NCI-H2171 (cell line): ENCODE results near the gene ELP1.
A peak's percentile ranks its signal among the peaks of the same experiment; 100 is the strongest.
"Not testable (repeated sequence)": the region's sequence is repeated elsewhere in the genome, so short reads cannot be mapped to it uniquely, and the experiment has no call there.

Experiments used
- DNase-seq: peaks from one replicate; lab custom pipeline; 2025; lab: John Stamatoyannopoulos, UW

The ELP1 gene, protein sequence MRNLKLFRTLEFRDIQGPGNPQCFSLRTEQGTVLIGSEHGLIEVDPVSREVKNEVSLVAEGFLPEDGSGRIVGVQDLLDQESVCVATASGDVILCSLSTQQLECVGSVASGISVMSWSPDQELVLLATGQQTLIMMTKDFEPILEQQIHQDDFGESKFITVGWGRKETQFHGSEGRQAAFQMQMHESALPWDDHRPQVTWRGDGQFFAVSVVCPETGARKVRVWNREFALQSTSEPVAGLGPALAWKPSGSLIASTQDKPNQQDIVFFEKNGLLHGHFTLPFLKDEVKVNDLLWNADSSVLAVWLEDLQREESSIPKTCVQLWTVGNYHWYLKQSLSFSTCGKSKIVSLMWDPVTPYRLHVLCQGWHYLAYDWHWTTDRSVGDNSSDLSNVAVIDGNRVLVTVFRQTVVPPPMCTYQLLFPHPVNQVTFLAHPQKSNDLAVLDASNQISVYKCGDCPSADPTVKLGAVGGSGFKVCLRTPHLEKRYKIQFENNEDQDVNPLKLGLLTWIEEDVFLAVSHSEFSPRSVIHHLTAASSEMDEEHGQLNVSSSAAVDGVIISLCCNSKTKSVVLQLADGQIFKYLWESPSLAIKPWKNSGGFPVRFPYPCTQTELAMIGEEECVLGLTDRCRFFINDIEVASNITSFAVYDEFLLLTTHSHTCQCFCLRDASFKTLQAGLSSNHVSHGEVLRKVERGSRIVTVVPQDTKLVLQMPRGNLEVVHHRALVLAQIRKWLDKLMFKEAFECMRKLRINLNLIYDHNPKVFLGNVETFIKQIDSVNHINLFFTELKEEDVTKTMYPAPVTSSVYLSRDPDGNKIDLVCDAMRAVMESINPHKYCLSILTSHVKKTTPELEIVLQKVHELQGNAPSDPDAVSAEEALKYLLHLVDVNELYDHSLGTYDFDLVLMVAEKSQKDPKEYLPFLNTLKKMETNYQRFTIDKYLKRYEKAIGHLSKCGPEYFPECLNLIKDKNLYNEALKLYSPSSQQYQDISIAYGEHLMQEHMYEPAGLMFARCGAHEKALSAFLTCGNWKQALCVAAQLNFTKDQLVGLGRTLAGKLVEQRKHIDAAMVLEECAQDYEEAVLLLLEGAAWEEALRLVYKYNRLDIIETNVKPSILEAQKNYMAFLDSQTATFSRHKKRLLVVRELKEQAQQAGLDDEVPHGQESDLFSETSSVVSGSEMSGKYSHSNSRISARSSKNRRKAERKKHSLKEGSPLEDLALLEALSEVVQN (N-terminal part only)

GRCh38 chr9:108933718-108934322 lies at the start of gene ELP1:
TSS of gene ELP1 (minus strand) at chr9:108934124. CDS start at chr9:108931146, 2,978 bp downstream.
- DNase-seq, result peak; percentile 94

- peak; percentile 21 for DNase-seq
These were observed 47.0 kb upstream of the ELP1 start for GRCh38 chr9:108980893-108981292.

- no peak for DNase-seq
These were observed 44.3 kb upstream of the ELP1 start for GRCh38 chr9:108978205-108978604.

- no peak for DNase-seq
These were observed 40.0 kb upstream of the ELP1 start for GRCh38 chr9:108973895-108974294.

- no peak for DNase-seq
These were observed 38.8 kb upstream of the ELP1 start for GRCh38 chr9:108972626-108973209.

- no peak for DNase-seq
These were observed 38.3 kb upstream of the ELP1 start for GRCh38 chr9:108972186-108972585.

DNA sequence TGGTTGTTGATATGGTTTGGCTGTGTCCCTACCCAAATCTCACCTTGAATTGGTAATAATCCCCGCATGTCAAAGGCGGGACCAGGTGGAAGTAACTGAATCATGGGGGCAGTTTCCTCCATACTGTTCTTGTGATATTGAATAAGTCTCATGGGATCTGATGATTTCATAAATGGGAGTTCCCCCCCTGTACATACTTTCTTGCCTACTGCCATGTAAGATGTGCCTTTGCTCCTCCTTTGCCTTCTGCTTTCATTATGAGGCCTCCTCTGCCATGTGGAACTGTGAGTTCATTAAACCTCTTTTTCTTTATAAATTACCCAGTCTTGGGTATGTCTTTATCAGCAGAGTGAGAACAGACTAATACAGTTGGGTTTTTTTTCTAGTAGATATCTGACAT lies 37.5 kb upstream of the ELP1 start:
- not testable (repeated sequence) for DNase-seq

DNA sequence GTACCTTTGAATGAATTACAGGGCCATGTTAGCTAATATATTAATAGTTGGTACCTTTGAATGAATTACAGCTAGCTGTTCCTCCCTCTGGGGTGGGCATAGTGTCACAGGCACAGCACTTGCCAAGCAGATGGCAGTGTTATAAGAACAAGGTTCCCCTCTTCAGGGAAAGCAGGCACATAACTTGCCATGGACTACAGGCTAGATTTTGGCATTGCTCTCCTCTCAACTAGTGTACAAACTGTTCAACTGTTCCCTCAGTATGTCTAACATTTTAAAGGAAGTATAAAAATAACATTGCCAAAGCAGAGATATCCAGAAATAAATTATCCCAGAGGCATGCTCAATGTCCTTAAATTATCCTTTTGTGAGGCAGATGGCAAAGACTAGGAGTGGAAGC lies 34.0 kb upstream of the ELP1 start:
- no peak for DNase-seq

DNA sequence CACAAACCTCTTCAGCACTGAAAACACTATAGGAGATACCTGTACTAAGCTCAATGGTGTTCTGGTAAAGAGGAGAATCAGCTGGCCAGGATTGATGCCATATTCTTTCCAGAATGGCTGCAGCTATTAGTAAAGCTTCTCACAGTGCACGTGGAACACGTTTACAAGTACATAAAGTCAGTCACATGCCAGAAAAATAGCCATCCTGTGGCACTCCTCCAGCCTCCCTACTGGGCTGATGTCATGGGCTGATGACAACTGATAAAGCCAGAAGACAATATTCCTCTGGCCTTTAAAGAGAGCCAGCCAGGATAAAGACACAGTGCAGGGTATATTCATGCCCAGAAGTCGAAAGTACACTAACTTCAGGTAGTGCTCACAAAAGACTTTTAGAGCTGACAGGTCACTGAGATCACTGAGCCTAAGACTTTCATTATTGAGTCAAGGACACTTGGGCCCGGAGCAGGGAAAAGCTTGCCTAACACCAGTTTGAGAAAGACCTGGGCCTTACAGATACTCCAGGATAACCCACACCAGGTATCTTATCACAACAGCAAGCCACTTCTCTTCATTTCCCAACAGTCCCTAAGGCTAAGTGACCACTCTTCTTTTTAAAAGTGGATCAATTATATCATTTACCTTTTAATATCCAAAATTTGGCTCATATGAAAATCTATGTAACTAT lies 29.7 kb upstream of the ELP1 start:
- no peak for DNase-seq

- no peak for DNase-seq
These were observed 27.2 kb upstream of the ELP1 start for GRCh38 chr9:108961151-108961550.

GRCh38 chr9:108960331-108960730 lies 26.4 kb upstream of the ELP1 start:
- DNase-seq, result no peak

- DNase-seq, result no peak
These were observed 22.7 kb upstream of the ELP1 start for GRCh38 chr9:108956631-108957026.

- no peak for DNase-seq
These were observed 22.2 kb upstream of the ELP1 start for GRCh38 chr9:108956022-108956630.

DNA sequence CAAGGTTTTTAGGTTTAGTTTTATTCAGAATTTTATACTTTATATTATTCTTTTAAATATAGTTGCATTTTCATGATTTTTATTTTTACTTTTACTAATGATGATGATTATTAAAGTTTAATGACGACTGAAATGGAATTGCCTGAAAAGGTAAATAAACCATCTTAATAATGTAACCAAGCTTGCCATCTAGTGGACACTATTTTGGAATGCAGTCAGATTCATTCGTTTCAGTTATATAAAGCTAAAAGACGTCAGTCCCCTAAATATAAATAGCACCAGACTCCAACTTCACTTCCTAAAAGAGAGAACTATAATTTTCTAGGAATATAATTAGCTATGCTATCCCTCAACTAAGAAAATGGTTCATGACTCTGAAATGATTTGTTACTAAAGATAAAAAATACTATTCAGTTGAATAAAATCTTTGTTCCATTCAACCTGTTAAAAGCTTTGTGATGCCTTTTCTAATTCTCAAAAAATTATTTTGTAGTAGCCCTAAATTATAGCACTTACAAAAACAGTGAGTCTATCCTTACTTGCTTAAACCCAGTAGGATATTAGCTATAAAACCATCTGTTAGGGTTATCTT lies 20.2 kb upstream of the ELP1 start:
- peak; percentile 24 for DNase-seq

DNA sequence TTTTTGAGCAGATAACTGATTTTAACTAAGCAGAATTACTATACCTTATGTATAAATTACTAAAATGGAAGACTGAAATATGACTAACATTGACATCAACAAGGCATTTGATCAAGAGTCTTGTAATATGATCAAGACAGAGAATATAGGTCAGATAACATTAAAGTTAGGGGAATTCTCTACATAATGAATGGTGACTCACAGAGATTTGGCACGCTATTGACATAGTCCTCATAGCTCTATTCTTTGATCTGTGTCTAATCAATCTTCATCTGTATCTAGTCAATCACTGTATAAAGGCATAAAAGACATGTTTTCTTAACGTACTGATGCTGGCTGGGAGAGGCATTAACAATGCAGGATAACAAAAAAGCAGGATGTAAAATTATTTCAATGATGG lies 17.7 kb upstream of the ELP1 start:
- DNase-seq, result no peak

GRCh38 chr9:108950168-108950567 lies 16.2 kb upstream of the ELP1 start:
- no peak for DNase-seq

DNA sequence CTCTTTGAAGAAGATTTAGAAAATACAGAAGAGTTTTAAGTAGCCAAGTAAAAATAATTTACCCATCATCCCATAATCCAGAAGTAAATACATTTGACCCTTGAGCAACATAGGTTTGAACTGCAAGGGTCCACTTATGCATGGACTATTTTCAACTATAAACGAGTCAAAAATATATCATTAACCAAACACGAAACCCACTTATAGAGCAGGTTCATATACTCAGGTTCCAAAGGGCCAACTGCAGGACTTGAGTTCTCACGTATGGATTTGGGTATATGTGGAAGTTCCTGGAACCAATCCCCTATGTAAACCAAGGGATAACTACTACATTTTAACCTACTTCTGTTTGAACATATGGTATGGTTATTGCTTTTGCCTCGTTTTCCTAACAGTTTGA lies 6.1 kb upstream of the ELP1 start:
- DNase-seq, result no peak

- DNase-seq, result no peak
These were observed 3.8 kb upstream of the ELP1 start for GRCh38 chr9:108937561-108938305.

DNA sequence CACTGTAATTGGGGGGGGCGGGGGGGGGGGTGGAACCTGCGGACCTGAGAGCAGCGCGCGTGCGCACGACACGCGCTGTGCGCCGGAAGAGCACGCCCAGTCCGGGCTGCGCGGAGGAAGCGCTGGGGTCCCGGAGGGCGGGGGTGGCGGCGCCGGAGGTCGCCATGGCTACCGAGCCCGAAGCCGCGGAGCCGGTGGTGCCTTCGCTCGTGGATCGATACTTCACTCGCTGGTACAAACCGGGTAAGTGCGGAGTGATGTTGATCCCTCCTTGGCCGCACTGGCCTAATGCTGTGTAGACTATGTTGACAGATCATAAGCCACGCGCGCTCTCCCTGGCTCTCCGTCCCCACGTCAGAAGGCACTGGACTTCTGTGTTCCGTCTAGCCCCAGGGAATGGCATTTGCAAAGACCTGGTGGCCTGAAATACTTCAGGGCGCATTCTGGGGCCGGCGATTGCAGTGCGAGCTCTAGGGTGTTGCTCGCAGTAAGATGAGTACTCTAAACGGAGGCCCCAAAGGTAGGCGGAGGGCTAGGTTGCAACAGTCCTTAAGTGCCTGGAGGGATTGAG lies 484 bp upstream of the ELP1 start, which contains the start of gene ABITRAM:
TSS of gene ABITRAM (plus strand) at position 78 of the 571 bp plus-strand sequence. CDS start at position 165, 87 bp downstream.
- DNase-seq, result peak; percentile 76
